Activated CD8-positive, alpha-beta T cell treated with anti-CD3 and anti-CD28 coated beads for 36 hours (primary cell): ENCODE results near the gene CETN1. TPM values are rescaled to one million over a fixed set of nuclear protein-coding genes. Genes with fewer than 3 reads are reported as not detected.

ENCODE experiments used
- ATAC-seq: fragments of 200-7000 bp; cut with Tn5 transposase; one replicate; pipeline ENCODE4 v1.10.0; 2021; ENCODE audit warnings: mild to moderate bottlenecking, moderate library complexity
- CTCF ChIA-PET: fragments of 350-600 bp; sonication (Branson Sonifier 250); formaldehyde crosslinking; loops from one replicate; lab custom pipeline; 2021; ENCODE audit warnings: antibody characterized with exemption; lab: Charles Lee
- POLR2A ChIA-PET: fragments of 350-600 bp; sonication (Branson Sonifier 250); formaldehyde crosslinking; loops from one replicate; lab custom pipeline; 2021; ENCODE audit warnings: antibody characterized with exemption; lab: Charles Lee
- DNase-seq: peaks from one replicate; pipeline ENCODE4 v3.0.0-alpha.2; 2020
- H3K27ac Mint-ChIP-seq: one replicate; pipeline ENCODE4 v1.8.0; 2021; ENCODE audit warnings: mild to moderate bottlenecking, mixed read lengths
- H3K27me3 Mint-ChIP-seq: one replicate; pipeline ENCODE4 v1.8.0; 2021; ENCODE audit warnings: mixed read lengths
- H3K36me3 Mint-ChIP-seq: one replicate; pipeline ENCODE4 v1.8.0; 2021; ENCODE audit warnings: low read depth, mixed read lengths
- H3K4me1 Mint-ChIP-seq: one replicate; pipeline ENCODE4 v1.8.0; 2021; ENCODE audit warnings: low read depth, mixed read lengths
- H3K4me3 Mint-ChIP-seq: one replicate; pipeline ENCODE4 v1.8.0; 2021; ENCODE audit warnings: mild to moderate bottlenecking, moderate library complexity, mixed read lengths
- H3K9me3 Mint-ChIP-seq: one replicate; pipeline ENCODE4 v1.8.0; 2021; ENCODE audit warnings: mixed read lengths
- intact Hi-C: fragments of 100-400 bp; cut with micrococcal nuclease; formaldehyde crosslinking; loops from one replicate; pipeline ENCODE4 v1.10.0; 2022
- total RNA-seq, 2 experiments: library from RNA; stranded (reverse); gene quantifications; one replicate each; pipeline ENCODE4 v1.2.3, GENCODE V29; 2021
- TF ChIP-seq, protein P1 (sequence below): fragments of 200-600 bp; IDR thresholded peaks from one replicate; pipeline ENCODE4 v1.8.0; 2022; ENCODE audit warnings: antibody characterized with exemption, mild to moderate bottlenecking

CETN1 gene
- total RNA-seq, 2 experiments from 2014 or later: not detected

DNA sequence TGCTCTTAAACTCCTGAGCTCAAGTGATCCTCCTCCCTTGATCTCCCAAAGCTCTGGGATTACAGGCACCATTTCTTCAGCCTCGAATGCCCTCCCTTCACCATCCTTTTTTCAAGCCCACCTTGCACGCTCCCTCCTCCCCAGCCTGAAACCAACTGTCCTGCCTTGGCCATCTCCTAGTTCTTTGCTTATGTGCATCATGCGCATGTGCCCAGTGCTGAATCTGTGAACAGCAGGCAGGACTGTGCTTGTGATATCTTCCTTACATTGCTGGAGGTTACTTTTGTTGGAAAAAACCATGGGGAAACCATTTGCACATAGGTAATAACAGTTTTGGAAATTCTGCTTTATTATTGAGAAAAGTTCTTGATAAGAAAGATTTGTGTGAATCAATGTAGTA, 30.2 kb upstream of the CETN1 start:
- TF ChIP-seq, protein P1, sequence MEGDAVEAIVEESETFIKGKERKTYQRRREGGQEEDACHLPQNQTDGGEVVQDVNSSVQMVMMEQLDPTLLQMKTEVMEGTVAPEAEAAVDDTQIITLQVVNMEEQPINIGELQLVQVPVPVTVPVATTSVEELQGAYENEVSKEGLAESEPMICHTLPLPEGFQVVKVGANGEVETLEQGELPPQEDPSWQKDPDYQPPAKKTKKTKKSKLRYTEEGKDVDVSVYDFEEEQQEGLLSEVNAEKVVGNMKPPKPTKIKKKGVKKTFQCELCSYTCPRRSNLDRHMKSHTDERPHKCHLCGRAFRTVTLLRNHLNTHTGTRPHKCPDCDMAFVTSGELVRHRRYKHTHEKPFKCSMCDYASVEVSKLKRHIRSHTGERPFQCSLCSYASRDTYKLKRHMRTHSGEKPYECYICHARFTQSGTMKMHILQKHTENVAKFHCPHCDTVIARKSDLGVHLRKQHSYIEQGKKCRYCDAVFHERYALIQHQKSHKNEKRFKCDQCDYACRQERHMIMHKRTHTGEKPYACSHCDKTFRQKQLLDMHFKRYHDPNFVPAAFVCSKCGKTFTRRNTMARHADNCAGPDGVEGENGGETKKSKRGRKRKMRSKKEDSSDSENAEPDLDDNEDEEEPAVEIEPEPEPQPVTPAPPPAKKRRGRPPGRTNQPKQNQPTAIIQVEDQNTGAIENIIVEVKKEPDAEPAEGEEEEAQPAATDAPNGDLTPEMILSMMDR: no peak
- ChIA-PET POLR2A (no interaction called here), CTCF (no interaction called here)
- Mint-ChIP-seq H3K9me3 (no peaks in the 10 kb centered on the region), H3K36me3 (no peaks in the 10 kb centered on the region), H3K4me1 (no peaks in the 10 kb centered on the region), H3K27ac (no peak overlapping the region), H3K27me3 (peaks cover 3% of the 10 kb centered on the region), H3K4me3 (no peak overlapping the region)
- intact Hi-C loops: no loop called here
- no peak for ATAC-seq
- no peak for DNase-seq

DNA sequence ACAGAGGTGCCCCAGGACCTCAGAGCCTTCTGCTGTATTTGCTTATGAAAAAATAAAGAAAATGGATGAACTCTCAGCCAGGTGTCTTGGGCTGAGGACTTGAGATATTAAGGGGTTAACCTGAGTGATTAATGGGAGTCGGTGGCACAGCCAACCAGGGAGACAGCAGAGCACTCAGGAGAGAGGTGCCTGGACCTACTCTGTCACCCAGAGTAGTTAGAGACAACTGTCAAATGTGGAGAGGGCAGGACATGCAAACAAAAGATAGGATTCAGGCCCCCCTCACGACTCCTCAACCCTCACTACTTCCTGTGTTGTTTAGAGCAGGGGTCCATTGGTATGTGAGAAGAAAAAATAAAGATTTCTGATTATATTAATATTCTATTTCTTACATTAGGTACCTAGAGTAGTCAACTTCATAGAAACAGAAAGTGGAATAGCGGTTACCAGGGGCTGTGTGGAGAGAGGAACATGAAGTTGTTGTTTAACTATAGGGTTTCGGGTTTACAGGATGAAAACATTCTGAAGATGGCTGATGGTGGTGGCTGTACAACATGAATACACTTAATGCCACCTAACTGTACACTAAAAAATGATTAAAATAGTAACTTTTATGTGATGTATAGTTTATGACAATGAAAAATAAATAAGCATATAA, 28.6 kb upstream of the CETN1 start:
- ATAC-seq (no peak), DNase-seq (no peak)
- no peaks in the 10 kb centered on the region for H3K9me3 Mint-ChIP-seq
- CTCF ChIA-PET: no interaction called here
- TF ChIP-seq, protein P1: no peak
- peaks cover 3% of the 10 kb centered on the region for H3K27me3 Mint-ChIP-seq
- no peak overlapping the region for H3K27ac Mint-ChIP-seq
- no peaks in the 10 kb centered on the region for H3K36me3 Mint-ChIP-seq
- intact Hi-C loops: no loop called here
- H3K4me1 Mint-ChIP-seq: no peaks in the 10 kb centered on the region
- POLR2A ChIA-PET: no interaction called here
- no peak overlapping the region for H3K4me3 Mint-ChIP-seq

DNA sequence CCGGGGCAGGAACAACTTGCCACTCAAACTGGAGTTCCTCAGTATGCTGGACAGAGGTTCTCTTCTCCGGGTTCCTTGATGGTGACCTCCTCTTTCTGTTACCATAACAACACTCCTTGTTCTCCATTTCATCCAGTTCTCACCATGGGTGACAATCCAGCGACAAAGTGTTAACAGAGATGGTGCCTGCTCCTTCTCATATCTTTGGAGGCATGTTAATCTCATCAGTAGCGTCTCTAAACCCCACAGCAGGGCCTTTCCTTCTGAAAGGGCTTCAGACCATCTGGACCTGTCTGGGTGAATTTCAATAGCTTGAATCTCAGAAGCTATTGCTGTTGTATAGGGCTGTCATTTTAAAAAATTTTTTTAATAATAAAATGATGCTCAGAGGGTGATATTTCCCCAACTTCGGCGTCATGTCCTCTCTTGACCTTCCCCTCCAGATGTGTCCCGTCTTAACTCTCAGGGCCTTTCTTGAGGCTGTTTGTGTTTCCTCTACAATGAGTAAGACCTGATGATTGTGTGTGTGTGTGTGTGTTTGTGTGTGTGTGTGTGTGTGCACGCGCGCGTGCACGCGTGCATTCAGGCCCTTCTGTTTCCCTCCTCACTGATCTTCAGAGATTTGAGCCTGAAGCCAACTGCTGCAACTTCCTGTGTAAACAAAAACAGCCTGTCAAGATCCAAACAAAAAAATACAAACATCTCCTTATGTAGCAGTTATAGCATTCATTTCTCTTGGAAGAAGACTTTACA, 24.3 kb upstream of the CETN1 start:
- ChIA-PET POLR2A (no interaction called here), CTCF (no interaction called here)
- intact Hi-C loops: no loop called here
- H3K36me3 Mint-ChIP-seq: no peaks in the 10 kb centered on the region
- no peaks in the 10 kb centered on the region for H3K27me3 Mint-ChIP-seq
- TF ChIP-seq, protein P1: no peak
- DNase-seq (no peak), ATAC-seq (no peak)
- no peak overlapping the region for H3K27ac Mint-ChIP-seq
- H3K4me1 Mint-ChIP-seq: no peaks in the 10 kb centered on the region
- no peak overlapping the region for H3K4me3 Mint-ChIP-seq
- H3K9me3 Mint-ChIP-seq: no peaks in the 10 kb centered on the region

DNA sequence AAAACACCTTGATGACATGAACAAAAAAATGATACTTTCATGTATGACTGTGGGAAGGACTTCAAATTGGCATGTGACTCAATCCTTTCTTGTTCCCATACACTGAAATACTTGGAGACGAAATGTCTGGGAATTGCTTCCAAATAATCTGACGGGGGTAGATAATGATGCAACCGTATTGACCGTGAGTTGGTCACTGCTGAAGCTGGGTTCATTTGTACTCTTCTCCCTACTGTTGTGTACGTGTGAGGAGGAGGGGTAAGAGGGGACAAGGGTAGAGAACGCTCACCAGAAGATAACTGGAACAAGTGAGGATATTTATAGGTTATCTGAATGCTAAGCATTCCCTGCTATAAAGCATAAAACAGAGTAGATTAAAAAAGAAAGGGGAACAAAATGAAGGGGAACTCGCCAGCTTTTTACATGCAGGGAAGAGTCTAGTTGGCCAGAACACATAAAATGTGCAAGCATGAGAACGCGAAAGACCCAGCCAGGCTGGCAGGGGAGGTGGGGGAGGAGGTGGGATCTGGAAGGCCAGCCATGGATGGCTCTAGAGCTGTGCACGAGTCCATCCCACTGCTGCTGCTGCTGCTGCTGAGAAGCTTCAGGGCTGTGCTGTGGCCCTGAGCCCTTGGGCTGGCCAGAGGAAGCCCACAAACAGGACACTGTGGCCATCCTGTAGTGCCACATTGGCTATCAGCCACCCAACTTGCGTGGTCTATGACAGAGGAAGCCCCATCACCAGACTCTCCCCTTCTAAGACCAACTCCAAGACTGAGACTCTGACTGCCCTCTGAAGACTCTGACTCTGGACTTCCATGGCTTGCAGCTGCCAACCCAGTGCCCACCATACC, 15.2 kb upstream of the CETN1 start:
- TF ChIP-seq, protein P1: no peak
- Mint-ChIP-seq H3K9me3 (no peaks in the 10 kb centered on the region), H3K4me1 (no peaks in the 10 kb centered on the region), H3K27ac (no peak overlapping the region), H3K4me3 (no peak overlapping the region), H3K36me3 (no peaks in the 10 kb centered on the region), H3K27me3 (peaks cover 4% of the 10 kb centered on the region)
- DNase-seq: no peak
- intact Hi-C loops: no loop called here
- CTCF ChIA-PET: no interaction called here
- POLR2A ChIA-PET: no interaction called here
- ATAC-seq: no peak
